Fibroblast of gingiva (primary cell): ENCODE results near the gene STIM2.
A peak's percentile ranks its signal among the peaks of the same experiment; 100 is the strongest.
"Not testable (repeated sequence)": the region's sequence is repeated elsewhere in the genome, so short reads cannot be mapped to it uniquely, and the experiment has no call there.

ENCODE experiments used
- DNase-seq: peaks from one replicate; pipeline ENCODE4 v3.0.0-alpha.2; 2011; ENCODE audit warnings: low read depth

The STIM2 gene

GRCh38 chr4:27005501-27005900 is 144.9 kb downstream of the STIM2 start:
- peak; percentile 65 for DNase-seq

GRCh38 chr4:27005905-27006590 is 145.4 kb downstream of the STIM2 start:
- peak; percentile 47 for DNase-seq

GRCh38 chr4:27006646-27007045 is 146.0 kb downstream of the STIM2 start:
- no peak for DNase-seq

GRCh38 chr4:27007507-27007906 is 146.9 kb downstream of the STIM2 start:
- peak; percentile 75 for DNase-seq

- DNase-seq, result no peak
Measured at GRCh38 chr4:27008679-27009078, 148.0 kb downstream of the STIM2 start.

GRCh38 chr4:27009539-27009938 is 148.9 kb downstream of the STIM2 start:
- DNase-seq, result peak; percentile 82

GRCh38 chr4:27010334-27010940 is 149.8 kb downstream of the STIM2 start:
- DNase-seq, result peak; percentile 62

GRCh38 chr4:27011401-27011800 is 150.8 kb downstream of the STIM2 start:
- DNase-seq, result no peak

- no peak for DNase-seq
Measured at GRCh38 chr4:27013012-27013411, 152.4 kb downstream of the STIM2 start.

- no peak for DNase-seq
Measured at GRCh38 chr4:27016551-27016950, 155.9 kb downstream of the STIM2 start.

- DNase-seq, result no peak
Measured at GRCh38 chr4:27017623-27018022, 157.0 kb downstream of the STIM2 start.

- DNase-seq, result no peak
Measured at GRCh38 chr4:27018076-27018475, 157.4 kb downstream of the STIM2 start.

- no peak for DNase-seq
Measured at GRCh38 chr4:27018910-27019309, 158.3 kb downstream of the STIM2 start.

- no peak for DNase-seq
Measured at GRCh38 chr4:27019766-27020165, 159.1 kb downstream of the STIM2 start.

- no peak for DNase-seq
Measured at GRCh38 chr4:27020203-27020602, 159.6 kb downstream of the STIM2 start.

- no peak for DNase-seq
Measured at GRCh38 chr4:27020603-27021002, 160.0 kb downstream of the STIM2 start.

- no peak for DNase-seq
Measured at GRCh38 chr4:27022963-27023362, 162.3 kb downstream of the STIM2 start.

- no peak for DNase-seq
Measured at GRCh38 chr4:27023366-27023765, 162.7 kb downstream of the STIM2 start.

GRCh38 chr4:27024805-27025204 is 164.2 kb downstream of the STIM2 start:
- no peak for DNase-seq

- peak; percentile 47 for DNase-seq
Measured at GRCh38 chr4:27027428-27027827, 166.8 kb downstream of the STIM2 start.

GRCh38 chr4:27035127-27035526 is 174.5 kb downstream of the STIM2 start:
- DNase-seq, result not testable (repeated sequence)

- DNase-seq, result no peak
Measured at GRCh38 chr4:27040356-27040755, 179.7 kb downstream of the STIM2 start.

GRCh38 chr4:27042411-27042810 is 181.8 kb downstream of the STIM2 start:
- no peak for DNase-seq

- DNase-seq, result no peak
Measured at GRCh38 chr4:27043200-27043599, 182.6 kb downstream of the STIM2 start.
